HepG2 (cell line): ENCODE measurements around the gene TBC1D20. TPM values are rescaled to one million over a fixed set of nuclear protein-coding genes. Genes with fewer than 3 reads are reported as not detected.

Experiments
- AGO2 ChIP-seq: fragments of 200-400 bp; formaldehyde crosslinking; optimal IDR thresholded peaks from 2 replicates; pipeline ENCODE3; 2017; ENCODE audit warnings: mild to moderate bottlenecking, low read depth, low read length, moderate library complexity
- BRF2 ChIP-seq: sonication (generic); formaldehyde crosslinking; IDR thresholded peaks from 2 replicates; pipeline ENCODE4 v1.8.1; 2022; ENCODE audit warnings: mild to moderate bottlenecking, missing genetic modification reagents
- CC2D1A ChIP-seq: sonication (generic); formaldehyde crosslinking; IDR thresholded peaks from 2 replicates; pipeline ENCODE4 v1.8.1; 2023; ENCODE audit warnings: mild to moderate bottlenecking, missing genetic modification reagents
- DR1 ChIP-seq: sonication (generic); formaldehyde crosslinking; IDR thresholded peaks from 2 replicates; pipeline ENCODE4 v1.8.0; 2021; ENCODE audit warnings: mild to moderate bottlenecking, missing genetic modification reagents, inconsistent platforms
- GATAD1 ChIP-seq: IDR thresholded peaks from 2 replicates; pipeline ENCODE4 v1.6.1; 2016; ENCODE audit warnings: missing genetic modification reagents, missing compliant biosample characterization
- GFI1 ChIP-seq: sonication (generic); formaldehyde crosslinking; IDR thresholded peaks from 2 replicates; pipeline ENCODE4 v1.5.0; 2020; ENCODE audit warnings: missing genetic modification reagents, mild to moderate bottlenecking, borderline replicate concordance
- HCFC1 ChIP-seq: fragments of 150-350 bp; IDR thresholded peaks from 2 replicates; pipeline ENCODE4 v1.6.1; 2014; ENCODE audit warnings: low read depth, low read length
- HNRNPL ChIP-seq: fragments of 200-400 bp; formaldehyde crosslinking; IDR thresholded peaks from 2 replicates; pipeline ENCODE4 v1.6.1; 2017; ENCODE audit warnings: mild to moderate bottlenecking, low read depth, low read length
- HOXA5 ChIP-seq: sonication (generic); formaldehyde crosslinking; IDR thresholded peaks from 2 replicates; pipeline ENCODE4 v1.4.0; 2020; ENCODE audit warnings: missing genetic modification reagents
- IKZF1 ChIP-seq: fragments of 450-650 bp; IDR thresholded peaks from 2 replicates; pipeline ENCODE4 v1.7.1; 2016
- MATR3 ChIP-seq: sonication (generic); formaldehyde crosslinking; IDR thresholded peaks from 2 replicates; pipeline ENCODE4 v1.4.0; 2020; ENCODE audit warnings: missing genetic modification reagents
- MED13 ChIP-seq: sonication (generic); formaldehyde crosslinking; IDR thresholded peaks from 2 replicates; pipeline ENCODE4 v1.5.0; 2020; ENCODE audit warnings: missing genetic modification reagents
- MTA3 ChIP-seq: sonication (generic); formaldehyde crosslinking; IDR thresholded peaks from 2 replicates; pipeline ENCODE4 v1.4.0; 2020; ENCODE audit warnings: missing genetic modification reagents
- POLR2A ChIP-seq, 2 experiments: IDR thresholded peaks; 2 replicates each; pipeline ENCODE4 v1.6.1; 2011; ENCODE audit warnings: low read depth in 2 of 2, low read length in 2 of 2, mild to moderate bottlenecking in 1 of 2, moderate library complexity in 1 of 2; ENCODE audit not compliant: insufficient read depth in 1 of 2
- POLR2AphosphoS5 ChIP-seq: IDR thresholded peaks from 2 replicates; pipeline ENCODE4 v1.6.1; 2012; ENCODE audit warnings: low read depth, low read length
- POLR2G ChIP-seq: fragments of 200-400 bp; formaldehyde crosslinking; IDR thresholded peaks from 2 replicates; pipeline ENCODE4 v1.6.1; 2018; ENCODE audit warnings: mild to moderate bottlenecking, low read depth, low read length, moderate library complexity
- RBM39 ChIP-seq: fragments of 200-400 bp; formaldehyde crosslinking; IDR thresholded peaks from one replicate; pipeline ENCODE4 v1.6.1; 2018; ENCODE audit warnings: antibody characterized with exemption, mild to moderate bottlenecking, low read depth, low read length; ENCODE audit not compliant: poor library complexity, severe bottlenecking
- SMAD1 ChIP-seq: sonication (generic); formaldehyde crosslinking; IDR thresholded peaks from 2 replicates; pipeline ENCODE4 v1.4.0; 2020; ENCODE audit warnings: missing genetic modification reagents, low read depth, mild to moderate bottlenecking, borderline replicate concordance
- SNAI1 ChIP-seq: sonication (generic); formaldehyde crosslinking; IDR thresholded peaks from 2 replicates; pipeline ENCODE4 v1.5.0; 2020; ENCODE audit warnings: mild to moderate bottlenecking, missing genetic modification reagents, borderline replicate concordance
- THRA ChIP-seq: sonication (generic); formaldehyde crosslinking; IDR thresholded peaks from 2 replicates; pipeline ENCODE4 v1.4.0; 2020; ENCODE audit warnings: missing genetic modification reagents, borderline replicate concordance
- ZHX1 ChIP-seq: sonication (generic); formaldehyde crosslinking; IDR thresholded peaks from 2 replicates; pipeline ENCODE4 v1.8.1; 2022; ENCODE audit warnings: low read depth, mild to moderate bottlenecking, missing genetic modification reagents
- ZKSCAN1 ChIP-seq: fragments of 150-350 bp; IDR thresholded peaks from 2 replicates; pipeline ENCODE4 v1.6.1; 2014; ENCODE audit warnings: low read length
- ZMAT5 ChIP-seq: sonication (generic); formaldehyde crosslinking; IDR thresholded peaks from 2 replicates; pipeline ENCODE4 v1.5.0; 2020; ENCODE audit warnings: mild to moderate bottlenecking, low read depth, missing genetic modification reagents, borderline replicate concordance
- ZNF136 ChIP-seq: sonication (generic); formaldehyde crosslinking; IDR thresholded peaks from 2 replicates; pipeline ENCODE4 v1.8.1; 2022; ENCODE audit warnings: low read depth, mild to moderate bottlenecking, moderate library complexity, missing genetic modification reagents
- ZNF253 ChIP-seq: sonication (generic); formaldehyde crosslinking; IDR thresholded peaks from 2 replicates; pipeline ENCODE4 v1.8.0; 2022; ENCODE audit warnings: mild to moderate bottlenecking, missing genetic modification reagents, borderline replicate concordance
- ZNF546 ChIP-seq: sonication (generic); formaldehyde crosslinking; conservative IDR thresholded peaks from 2 replicates; pipeline ENCODE4 v1.8.1; 2023; ENCODE audit warnings: mild to moderate bottlenecking, missing genetic modification reagents
- ZNF644 ChIP-seq: IDR thresholded peaks from 2 replicates; pipeline ENCODE4 v1.6.1; 2016; ENCODE audit warnings: low read depth
- ZNF777 ChIP-seq: sonication (generic); formaldehyde crosslinking; IDR thresholded peaks from 2 replicates; pipeline ENCODE4 v1.4.0; 2020; ENCODE audit warnings: missing genetic modification reagents
- polyA plus RNA-seq, 8 experiments: library from polyadenylated mRNA; depleted of rRNA in 3 of 8; stranded (reverse) in 7 of 8; unstranded in 1 of 8; fragments of >200 nt; fragmentation: Illumina TruSeq in 4 of 8; extraction: Trizol in 4 of 8; gene quantifications; 2 replicates each; pipeline versions ENCODE4 v1.2.1 to v1.2.3, GENCODE V29; 2011 to 2016; ENCODE audit warnings: low read depth in 4 of 8, missing spikeins in 1 of 8, mixed read lengths in 1 of 8; ENCODE audit not compliant: insufficient read depth in 1 of 8
- total RNA-seq, 5 experiments: library from RNA; depleted of rRNA; stranded (reverse); fragments of >200 nt; fragmentation: Illumina TruSeq; extraction: Trizol; gene quantifications; 2 replicates each; pipeline ENCODE4 v1.2.3, GENCODE V29; 2016; ENCODE audit warnings: low read depth in 1 of 5

The TBC1D20 gene
- total and polyA plus RNA-seq, 2 of the 13 experiments (the other 11 are each of a cell fraction or from before 2014, with no cell fraction given): 36.6 to 47.1 TPM

- no peak for TF ChIP-seq BRF2 (CRISPR knock-in tag)
- no peak for TF ChIP-seq ZNF253 (CRISPR knock-in tag)
- peak; percentile 93 for TF ChIP-seq AGO2
- 0 out of 2 replicates have a peak, but pooled peaks have one; percentile 59 for TF ChIP-seq HNRNPL
- no peak for TF ChIP-seq ZMAT5 (CRISPR knock-in tag)
- peak; percentile 28 for TF ChIP-seq RBM39
- no peak for TF ChIP-seq MATR3 (CRISPR knock-in tag)
- TF ChIP-seq POLR2G: peak; percentile 49; the same call in 1 of the 2 replicates
- peak in 1 of 2 experiments; percentile 43; a peak in 1 of 4 replicates for TF ChIP-seq POLR2A (IDR thresholded peaks at IDR 0.05; ENCODE audit: insufficient read depth in 1 of 2, low read depth in 2 of 2, low read length in 2 of 2)
- TF ChIP-seq HCFC1: no peak
- TF ChIP-seq GFI1 (CRISPR knock-in tag): no peak
- no peak for TF ChIP-seq SMAD1 (CRISPR knock-in tag)
- TF ChIP-seq ZNF644 (CRISPR knock-in tag): no peak
- TF ChIP-seq CC2D1A: no peak
- no peak; the same call in 1 of the 2 replicates for TF ChIP-seq POLR2AphosphoS5
- TF ChIP-seq ZNF546 (CRISPR knock-in tag): no peak
- no peak for TF ChIP-seq HOXA5
- no peak for TF ChIP-seq THRA (CRISPR knock-in tag)
- TF ChIP-seq ZKSCAN1: no peak
- no peak for TF ChIP-seq MTA3 (CRISPR knock-in tag)
- TF ChIP-seq ZHX1: no peak; the same call in 1 of the 2 replicates
- no peak for TF ChIP-seq IKZF1
- TF ChIP-seq ZNF777: no peak
- TF ChIP-seq ZNF136 (CRISPR knock-in tag): no peak
- TF ChIP-seq DR1 (CRISPR knock-in tag): no peak
- TF ChIP-seq SNAI1 (CRISPR knock-in tag): no peak
- TF ChIP-seq MED13 (CRISPR knock-in tag): no peak
- no peak for TF ChIP-seq GATAD1
Measured at GRCh38 chr20:391041-391711, 71.2 kb downstream of the TBC1D20 start (continued).
